B cell (primary cell): ENCODE data around the gene TSHR. TPM values are rescaled to one million over a fixed set of nuclear protein-coding genes. Genes with fewer than 3 reads are reported as not detected.

Experiments
- ATAC-seq: fragments of 200-7000 bp; cut with Tn5 transposase; one replicate; pipeline ENCODE4 v1.10.0; 2021; ENCODE audit warnings: low read depth, mild to moderate bottlenecking, moderate number of reproducible peaks, moderate library complexity
- CTCF ChIA-PET: fragments of 350-600 bp; sonication (Branson Sonifier 250); formaldehyde crosslinking; loops from one replicate; lab custom pipeline; 2021; ENCODE audit warnings: antibody characterized with exemption, inconsistent platforms; lab: Charles Lee
- POLR2A ChIA-PET: fragments of 350-600 bp; sonication (Branson Sonifier 250); formaldehyde crosslinking; loops from one replicate; lab custom pipeline; 2021; ENCODE audit warnings: antibody characterized with exemption; lab: Charles Lee
- DNase-seq: peaks from one replicate; pipeline ENCODE4 v3.0.0; 2013
- H2AFZ ChIP-seq: 2 replicates; pipeline ENCODE4 v1.6.1; 2012; ENCODE audit warnings: mild to moderate bottlenecking, low read depth, low read length; ENCODE audit not compliant: insufficient read depth, poor library complexity, severe bottlenecking
- H3K27ac ChIP-seq, 2 donors: 1 replicate in 1 of 2; 2 replicates in 1 of 2; pipeline ENCODE4 v1.5.1; 2012 to 2013; ENCODE audit warnings: low read length in 2 of 2, mild to moderate bottlenecking in 2 of 2, moderate library complexity in 1 of 2
- H3K27me3 ChIP-seq, 4 experiments: fragments of 200-600 bp in 1 of 4; sonication (generic) in 1 of 4; replicated peaks in 1 of 4; 1 replicate in 2 of 4; 2 replicates in 2 of 4; pipeline versions ENCODE4 v1.6.1 to v1.7.0; 2013 to 2016; ENCODE audit warnings: low read length in 3 of 4, mild to moderate bottlenecking in 2 of 4, mixed read lengths in 1 of 4, moderate library complexity in 1 of 4; ENCODE audit not compliant: insufficient read depth in 4 of 4, control insufficient read depth in 3 of 4; ENCODE audit errors: control extremely low read depth in 1 of 4
- H3K36me3 ChIP-seq, 2 experiments: replicated peaks in 1 of 2; 1 replicate in 1 of 2; 2 replicates in 1 of 2; pipeline versions ENCODE4 v1.6.1 to v1.7.1; 2013; ENCODE audit warnings: low read length in 1 of 2; ENCODE audit not compliant: insufficient read depth in 2 of 2, control insufficient read depth in 1 of 2; ENCODE audit errors: control extremely low read depth in 1 of 2, extremely low read depth in 1 of 2
- H3K4me1 ChIP-seq, 2 donors: fragments of 200-600 bp in 1 of 2; sonication (generic) in 1 of 2; 1 replicate in 1 of 2; 2 replicates in 1 of 2; pipeline versions ENCODE4 v1.5.1 to v1.6.1; 2013 to 2017; ENCODE audit warnings: low read length in 2 of 2; ENCODE audit not compliant: control insufficient read depth in 2 of 2, insufficient read depth in 2 of 2
- H3K4me2 ChIP-seq: replicated peaks from 2 replicates; pipeline ENCODE3; 2012; ENCODE audit warnings: mild to moderate bottlenecking, low read depth, low read length; ENCODE audit not compliant: poor library complexity, severe bottlenecking
- H3K4me3 ChIP-seq, 5 experiments: fragments of 200-600 bp in 1 of 5; sonication (generic) in 1 of 5; 1 replicate in 3 of 5; 2 replicates in 2 of 5; pipeline versions ENCODE4 v1.5.1 to v1.7.0; 2011 to 2016; ENCODE audit warnings: low read length in 4 of 5, mild to moderate bottlenecking in 4 of 5, low read depth in 2 of 5, control low read depth in 1 of 5, moderate library complexity in 1 of 5; ENCODE audit not compliant: insufficient read depth in 1 of 5; ENCODE audit errors: control extremely low read depth in 1 of 5, extremely low read depth in 1 of 5
- H3K79me2 ChIP-seq: fragments of 200-600 bp; sonication (generic); one replicate; pipeline ENCODE4 v1.6.0; 2016; ENCODE audit warnings: low read length; ENCODE audit not compliant: control insufficient read depth, insufficient read depth
- H3K9ac ChIP-seq: fragments of 200-600 bp; sonication (generic); 2 replicates; pipeline ENCODE4 v1.6.1; 2017; ENCODE audit warnings: mild to moderate bottlenecking, low read length, moderate library complexity
- H3K9me3 ChIP-seq, 3 donors: one replicate each; pipeline versions ENCODE4 v1.6.1 to v1.7.1; 2013; ENCODE audit warnings: low read length in 2 of 3; ENCODE audit not compliant: control insufficient read depth in 2 of 3, insufficient read depth in 1 of 3; ENCODE audit errors: control extremely low read depth in 1 of 3
- H4K20me1 ChIP-seq: 2 replicates; pipeline ENCODE4 v1.6.0; 2012; ENCODE audit warnings: mild to moderate bottlenecking, low read length; ENCODE audit not compliant: insufficient read depth, control insufficient read depth, poor library complexity, severe bottlenecking
- H3K27ac Mint-ChIP-seq: one replicate; pipeline ENCODE4 v1.8.0; 2021; ENCODE audit warnings: mixed read lengths
- H3K27me3 Mint-ChIP-seq: one replicate; pipeline ENCODE4 v1.8.0; 2021; ENCODE audit warnings: mixed read lengths
- H3K4me1 Mint-ChIP-seq: one replicate; pipeline ENCODE4 v1.8.0; 2021; ENCODE audit warnings: mixed read lengths
- H3K4me3 Mint-ChIP-seq: one replicate; pipeline ENCODE4 v1.8.0; 2021; ENCODE audit warnings: mixed read lengths
- H3K9me3 Mint-ChIP-seq: one replicate; pipeline ENCODE4 v1.8.0; 2022; ENCODE audit warnings: mixed read lengths; ENCODE audit not compliant: insufficient read depth
- EZH2 ChIP-seq: IDR thresholded peaks from 2 replicates; pipeline ENCODE4 v1.6.1; 2012; ENCODE audit warnings: borderline replicate concordance, low read depth, mild to moderate bottlenecking, moderate library complexity, low read length; ENCODE audit not compliant: insufficient read depth, poor library complexity, severe bottlenecking
- WGBS: methylation state at CpG from one replicate; pipeline ENCODE4 v1.1.5; 2013; ENCODE audit warnings: missing lambda C conversion rate; ENCODE audit not compliant: insufficient coverage; 5-methylcytosine and 5-hydroxymethylcytosine counted together
- intact Hi-C: fragments of 100-400 bp; cut with micrococcal nuclease; formaldehyde crosslinking; loops from one replicate; pipeline ENCODE4 v1.10.0; 2022
- polyA plus RNA-seq: library from polyadenylated mRNA; depleted of rRNA; stranded (reverse); fragments of >200 nt; gene quantifications from 2 replicates; pipeline ENCODE4 v1.2.3, GENCODE V29; 2012
- total RNA-seq, 2 donors: library from RNA; stranded (reverse); fragments of 120-200 nt in 1 of 2; gene quantifications; 1 replicate in 1 of 2; 2 replicates in 1 of 2; pipeline versions ENCODE4 v1.2.3 to v1.2.4, GENCODE V29; 2013 to 2022
- TF ChIP-seq, protein P1 (sequence below): fragments of 200-600 bp; IDR thresholded peaks from one replicate; pipeline ENCODE4 v1.8.0; 2022; ENCODE audit warnings: antibody characterized with exemption, mild to moderate bottlenecking

The TSHR gene
- total and polyA plus RNA-seq, 2 donors (not counting 1 experiment from before 2014, with no cell fraction given) = 0.15 to 0.37 TPM

DNA sequence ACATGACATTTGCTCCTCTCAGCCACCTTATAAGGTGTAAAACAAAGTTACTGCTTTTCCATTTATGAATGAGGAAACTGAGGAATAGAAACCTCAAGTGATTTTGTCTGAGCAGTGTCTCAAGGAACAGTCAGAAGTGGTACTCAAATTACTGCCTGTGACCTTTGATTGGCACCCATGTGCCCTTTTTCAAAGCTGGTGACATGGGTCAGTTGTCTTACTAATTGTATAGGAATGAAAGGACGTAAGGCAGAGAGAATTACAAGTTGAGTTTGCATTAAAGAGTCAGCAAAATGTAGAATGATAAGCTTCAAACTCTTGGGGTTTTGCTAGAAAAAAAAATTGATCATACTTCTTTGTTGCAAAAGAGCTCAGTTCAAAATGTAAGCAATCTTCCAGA lies 136.2 kb downstream of the TSHR start:
- Histone ChIP-seq H3K79me2 (no peaks in the 10 kb centered on the region), H3K9ac (no peak overlapping the region), H4K20me1 (no peaks in the 10 kb centered on the region), H3K27me3 (no peaks in the 10 kb centered on the region), H3K4me1 (no peaks in the 10 kb centered on the region), H2AFZ (no peak overlapping the region), H3K27ac (no peak overlapping the region), H3K36me3 (no peaks in the 10 kb centered on the region), H3K4me2 (no peak overlapping the region), H3K4me3 (no peak overlapping the region), H3K9me3 (no peaks in the 10 kb centered on the region)
- no peak overlapping the region for H3K4me3 Mint-ChIP-seq
- no peak overlapping the region for H3K27ac Mint-ChIP-seq
- no peaks in the 10 kb centered on the region for H3K4me1 Mint-ChIP-seq
- TF ChIP-seq EZH2 = no peak
- TF ChIP-seq, protein P1, sequence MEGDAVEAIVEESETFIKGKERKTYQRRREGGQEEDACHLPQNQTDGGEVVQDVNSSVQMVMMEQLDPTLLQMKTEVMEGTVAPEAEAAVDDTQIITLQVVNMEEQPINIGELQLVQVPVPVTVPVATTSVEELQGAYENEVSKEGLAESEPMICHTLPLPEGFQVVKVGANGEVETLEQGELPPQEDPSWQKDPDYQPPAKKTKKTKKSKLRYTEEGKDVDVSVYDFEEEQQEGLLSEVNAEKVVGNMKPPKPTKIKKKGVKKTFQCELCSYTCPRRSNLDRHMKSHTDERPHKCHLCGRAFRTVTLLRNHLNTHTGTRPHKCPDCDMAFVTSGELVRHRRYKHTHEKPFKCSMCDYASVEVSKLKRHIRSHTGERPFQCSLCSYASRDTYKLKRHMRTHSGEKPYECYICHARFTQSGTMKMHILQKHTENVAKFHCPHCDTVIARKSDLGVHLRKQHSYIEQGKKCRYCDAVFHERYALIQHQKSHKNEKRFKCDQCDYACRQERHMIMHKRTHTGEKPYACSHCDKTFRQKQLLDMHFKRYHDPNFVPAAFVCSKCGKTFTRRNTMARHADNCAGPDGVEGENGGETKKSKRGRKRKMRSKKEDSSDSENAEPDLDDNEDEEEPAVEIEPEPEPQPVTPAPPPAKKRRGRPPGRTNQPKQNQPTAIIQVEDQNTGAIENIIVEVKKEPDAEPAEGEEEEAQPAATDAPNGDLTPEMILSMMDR = no peak
- DNase-seq (no peak), ATAC-seq (no peak)
- ChIA-PET POLR2A (no interaction called here), CTCF (no interaction called here)
- WGBS = 77% methylated on average over 1 of the region's 1 CpG
- H3K27me3 Mint-ChIP-seq = no peaks in the 10 kb centered on the region
- intact Hi-C loops = no loop called here
- H3K9me3 Mint-ChIP-seq = no peaks in the 10 kb centered on the region

DNA sequence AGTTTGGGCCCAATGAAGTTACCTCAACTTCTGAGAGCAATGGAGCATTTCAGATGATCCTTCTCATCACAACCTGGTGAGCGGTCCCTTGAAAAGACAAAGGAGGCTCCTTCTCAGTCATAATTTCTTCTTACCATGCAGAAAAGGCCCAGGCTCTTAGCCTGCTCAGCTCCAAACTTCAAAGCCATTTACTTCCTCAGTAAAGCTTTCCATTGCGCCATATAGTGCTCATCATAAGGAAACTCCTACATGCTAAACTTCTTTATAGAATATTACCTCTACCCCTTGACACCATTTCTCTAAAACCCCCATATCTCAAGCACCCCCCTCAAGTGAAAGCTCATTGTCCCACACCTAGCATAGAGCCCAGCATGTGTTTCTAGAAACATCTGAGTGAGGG lies 138.2 kb downstream of the TSHR start:
- no peak overlapping the region for H2AFZ ChIP-seq
- no peak for DNase-seq
- 100% methylated on average over 1 of the region's 2 CpGs for WGBS
- TF ChIP-seq EZH2 = no peak
- TF ChIP-seq, protein P1 = no peak
- H3K27me3 ChIP-seq = no peaks in the 10 kb centered on the region
- Mint-ChIP-seq H3K4me1 (no peaks in the 10 kb centered on the region), H3K27ac (no peak overlapping the region), H3K4me3 (no peak overlapping the region), H3K27me3 (no peaks in the 10 kb centered on the region), H3K9me3 (no peaks in the 10 kb centered on the region)
- no peaks in the 10 kb centered on the region for H3K9me3 ChIP-seq
- CTCF ChIA-PET = interaction anchor here (0.9 kb wide), 1 partner anchor 10 kb away, joined by 3 read pairs; no protein-coding TSS in a partner anchor
- H3K4me2 ChIP-seq = no peak overlapping the region
- no peaks in the 10 kb centered on the region for H3K36me3 ChIP-seq
- no peaks in the 10 kb centered on the region for H3K79me2 ChIP-seq
- POLR2A ChIA-PET = no interaction called here
- H3K27ac ChIP-seq = no peak overlapping the region
- H3K4me1 ChIP-seq = no peaks in the 10 kb centered on the region
- no peaks in the 10 kb centered on the region for H4K20me1 ChIP-seq
- H3K9ac ChIP-seq = no peak overlapping the region
- intact Hi-C loops = no loop called here
- no peak for ATAC-seq
- H3K4me3 ChIP-seq = no peak overlapping the region
